OCI-M2 (cell line): ENCODE results near the gene ALDOB.

ENCODE experiments used
- DNase-seq: peaks from one replicate; lab custom pipeline; 2025; ENCODE audit not compliant: unreplicated experiment; lab: John Stamatoyannopoulos, UW

The ALDOB gene

DNA sequence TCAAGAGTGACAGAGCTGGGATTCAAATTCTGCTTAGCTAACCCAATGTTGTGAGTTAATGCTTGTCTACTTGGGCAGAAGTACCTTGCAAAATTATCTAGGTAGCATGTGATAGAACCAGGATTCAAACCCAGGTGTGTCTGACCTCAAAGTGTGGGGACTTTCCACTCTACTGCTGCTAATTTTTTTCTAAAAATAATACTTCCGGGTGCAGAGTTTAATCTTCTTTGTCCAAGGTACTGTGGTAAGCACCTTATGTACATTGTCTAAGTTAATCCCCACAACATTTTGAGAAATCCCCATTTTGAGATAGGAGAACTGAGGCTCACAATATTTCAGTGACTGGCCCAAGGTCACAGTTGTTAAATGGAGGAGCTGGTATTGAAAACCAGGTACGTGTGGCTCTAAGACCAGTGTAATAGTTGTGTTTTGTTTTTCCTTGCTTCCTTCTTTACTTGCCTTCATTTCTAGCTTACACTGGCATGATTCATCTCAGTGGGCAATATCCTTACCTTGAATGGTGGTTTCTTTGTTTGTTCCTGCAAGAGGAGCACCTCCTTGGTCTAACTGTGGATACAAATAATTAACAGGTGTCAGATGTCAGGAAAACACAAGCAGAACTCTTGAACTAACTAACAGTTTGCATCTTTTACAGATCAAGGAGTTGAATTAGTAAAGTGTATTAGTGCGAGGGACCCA lies 7.5 kb downstream of the ALDOB start:
- no peak for DNase-seq

DNA sequence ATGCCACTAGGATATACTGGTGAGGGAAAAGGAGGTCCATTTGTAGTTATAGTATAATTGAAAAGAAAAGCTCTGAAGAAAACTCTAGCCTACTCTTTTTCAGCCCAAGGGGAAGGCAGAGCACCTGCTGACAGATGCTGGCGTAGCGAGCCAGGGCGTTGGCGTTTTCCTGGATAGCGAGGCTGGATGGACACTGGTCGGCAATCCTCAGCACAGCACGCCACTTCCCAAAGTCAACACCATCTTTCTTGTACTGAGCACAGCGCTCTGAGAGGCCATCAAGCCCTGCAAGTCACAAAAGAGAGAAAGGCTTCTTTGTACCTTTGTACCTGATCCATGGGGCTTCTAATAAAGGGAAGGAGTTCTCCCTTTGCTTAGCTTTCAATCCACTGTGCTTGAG lies 8.2 kb downstream of the ALDOB start:
- no peak for DNase-seq

DNA sequence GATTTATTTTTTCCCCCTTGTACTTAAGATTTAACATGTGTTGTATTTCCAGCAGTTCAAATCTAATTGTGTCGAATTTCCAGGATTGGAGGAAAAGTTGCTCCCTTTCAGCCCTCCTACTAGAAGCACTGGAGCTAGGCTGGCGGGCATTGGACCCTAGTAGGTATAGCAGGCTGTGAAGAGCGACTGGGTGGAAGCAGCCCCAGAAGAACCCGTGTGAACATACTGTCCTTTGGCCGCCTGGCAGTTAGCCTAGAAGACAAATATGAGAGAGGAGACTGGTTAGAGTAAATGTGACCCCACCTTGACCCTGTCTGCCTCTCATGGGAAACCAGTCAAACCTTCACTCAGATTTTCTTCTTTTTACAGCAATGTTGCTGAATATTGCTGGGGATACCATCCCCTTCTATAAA lies 13.9 kb downstream of the ALDOB start:
- no peak for DNase-seq

DNA sequence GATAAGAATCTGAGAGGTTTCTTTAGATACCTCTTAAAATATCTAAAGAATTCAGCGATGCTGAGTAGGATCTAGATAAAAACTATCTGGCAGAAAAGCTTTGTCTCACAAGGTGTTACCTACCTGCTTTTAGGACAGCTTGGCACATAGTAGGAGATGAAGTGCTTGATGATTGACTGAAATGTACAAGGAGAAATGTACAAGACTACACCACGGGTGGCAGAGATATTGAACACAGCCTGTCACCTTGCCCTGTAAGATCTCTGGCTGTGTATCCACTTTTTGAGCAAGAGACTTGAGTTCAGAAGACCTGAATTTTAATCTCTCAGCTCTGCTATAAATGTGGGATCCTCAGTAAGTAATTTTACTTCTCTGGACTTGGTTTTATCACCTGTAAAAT lies 15.7 kb downstream of the ALDOB start:
- DNase-seq: no peak

DNA sequence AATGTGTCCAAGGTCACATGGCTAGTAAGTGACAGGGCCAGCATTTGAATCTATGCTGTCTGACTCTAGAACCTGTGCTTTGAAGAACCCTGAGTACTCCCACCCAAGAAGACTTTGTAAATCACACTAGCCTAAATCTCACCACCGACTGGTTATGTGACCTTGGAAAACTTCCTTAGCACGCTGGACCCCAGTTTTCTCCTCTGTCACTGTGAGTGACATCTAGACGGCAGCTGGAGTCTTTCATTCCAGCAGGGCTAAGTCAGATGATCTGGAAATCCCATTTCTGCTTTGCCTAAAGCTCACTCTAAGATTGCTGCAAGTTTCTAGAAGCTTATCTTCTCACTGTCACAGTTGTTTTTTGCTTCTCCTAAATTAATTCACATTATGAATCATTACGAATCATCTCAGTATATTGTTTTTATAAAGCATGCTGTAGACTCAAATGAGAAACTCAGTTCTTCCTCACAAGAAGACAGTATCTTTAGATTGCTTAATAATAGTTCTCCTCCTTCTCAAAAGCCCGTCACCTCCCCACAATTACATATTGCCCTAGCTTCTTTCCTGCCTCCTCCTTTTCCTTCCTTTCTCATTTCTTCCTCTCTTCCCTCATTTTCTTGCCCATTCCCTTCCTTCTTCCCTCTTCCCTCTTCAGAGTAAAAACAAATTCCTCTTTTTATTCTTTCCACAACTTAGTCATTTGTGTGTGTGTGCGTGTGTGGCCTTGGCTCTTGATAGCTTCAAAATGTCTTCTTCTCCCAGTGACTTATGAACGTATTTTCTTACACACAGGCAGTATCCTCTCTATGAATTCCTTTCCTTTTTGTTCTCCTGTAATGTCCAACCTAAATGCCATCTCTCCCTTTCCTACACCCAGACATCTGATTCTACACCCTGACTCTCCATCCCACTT lies 16.8 kb downstream of the ALDOB start:
- no peak for DNase-seq

DNA sequence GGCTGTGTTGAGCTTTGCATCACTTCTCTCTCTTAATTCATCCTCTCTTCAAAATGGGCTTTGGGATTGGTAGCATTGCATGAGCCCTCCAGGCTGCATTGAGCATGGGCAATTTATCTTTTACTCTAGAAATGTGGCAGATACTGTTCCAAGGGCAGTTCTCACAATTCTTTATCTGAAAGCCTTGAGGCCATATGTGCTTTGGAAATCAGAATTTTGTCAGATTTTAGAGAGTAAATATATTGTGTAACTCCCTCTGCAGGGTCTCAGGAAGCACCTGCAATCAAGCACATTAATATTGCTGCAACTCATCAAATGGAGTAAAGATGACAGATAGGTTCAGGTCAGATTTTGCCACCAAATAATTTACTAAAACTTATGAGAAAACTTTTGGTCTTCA lies 17.6 kb downstream of the ALDOB start:
- no peak for DNase-seq

DNA sequence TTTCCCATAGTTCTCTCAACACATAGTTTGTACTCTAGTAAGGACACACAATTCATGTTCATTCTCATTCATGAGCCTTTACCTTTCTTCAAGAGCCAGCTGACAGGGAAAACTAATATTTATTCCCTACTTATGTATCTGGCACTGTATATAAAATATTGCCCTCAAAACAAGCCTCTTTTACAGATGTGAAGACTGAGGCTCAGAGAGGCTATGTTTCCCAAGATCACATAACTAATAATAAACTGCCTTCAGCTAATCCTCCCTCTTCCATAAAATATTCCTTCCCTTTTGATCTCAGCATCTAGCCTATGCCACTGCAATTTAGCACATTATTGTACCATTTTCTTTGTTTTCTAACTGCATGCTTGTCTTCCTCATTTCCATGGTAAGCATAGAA lies 18.2 kb downstream of the ALDOB start:
- no peak for DNase-seq

DNA sequence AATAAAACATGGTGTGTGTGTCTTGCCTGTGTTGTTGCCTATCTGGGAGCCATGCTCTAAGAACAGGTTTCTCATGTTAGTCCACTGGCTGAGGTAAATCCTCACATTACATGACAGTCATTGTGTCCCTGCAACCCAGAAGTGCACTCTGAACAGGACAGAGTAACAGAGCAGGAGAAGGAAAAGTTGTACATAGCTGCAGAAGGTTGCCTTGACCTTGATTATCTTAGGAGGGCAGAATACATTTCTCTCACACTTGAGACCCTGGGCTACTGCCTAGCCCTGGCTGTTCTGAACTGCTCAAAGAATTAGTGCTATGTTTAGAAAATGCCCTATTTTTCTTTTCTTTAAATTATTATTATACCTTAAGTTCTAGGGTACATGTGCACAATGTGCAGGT lies 20.0 kb downstream of the ALDOB start:
- no peak for DNase-seq

DNA sequence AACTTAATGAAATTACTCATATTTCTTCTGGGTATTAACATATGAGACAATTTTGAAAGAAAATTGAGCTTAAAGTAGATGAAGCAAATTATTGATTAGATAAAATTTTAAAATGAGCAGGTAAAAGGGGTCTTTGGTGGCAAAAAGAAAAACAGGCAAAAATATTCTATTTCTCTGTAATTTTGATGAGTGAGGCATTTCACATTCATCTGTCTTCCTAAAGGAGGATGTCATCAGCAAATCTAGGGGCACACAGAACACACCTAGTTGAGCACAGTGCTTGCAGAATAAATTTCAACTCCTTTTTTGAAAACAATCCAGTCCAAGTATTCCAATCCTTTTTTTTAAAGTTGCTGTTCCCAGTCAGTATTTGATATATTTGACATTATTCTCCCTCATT lies 20.7 kb downstream of the ALDOB start:
- no peak for DNase-seq

DNA sequence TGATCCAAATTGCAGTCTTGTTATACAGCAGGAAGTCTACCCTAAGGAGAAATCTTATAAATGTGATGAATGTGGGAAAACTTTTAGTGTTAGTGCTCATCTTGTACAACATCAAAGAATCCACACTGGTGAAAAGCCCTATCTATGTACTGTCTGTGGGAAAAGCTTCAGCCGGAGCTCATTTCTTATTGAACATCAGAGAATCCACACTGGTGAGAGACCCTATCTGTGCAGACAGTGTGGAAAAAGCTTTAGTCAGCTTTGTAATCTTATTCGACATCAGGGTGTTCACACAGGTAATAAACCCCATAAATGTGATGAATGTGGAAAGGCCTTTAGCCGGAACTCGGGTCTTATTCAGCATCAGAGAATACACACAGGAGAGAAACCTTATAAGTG lies 26.5 kb downstream of the ALDOB start:
- DNase-seq: no peak

DNA sequence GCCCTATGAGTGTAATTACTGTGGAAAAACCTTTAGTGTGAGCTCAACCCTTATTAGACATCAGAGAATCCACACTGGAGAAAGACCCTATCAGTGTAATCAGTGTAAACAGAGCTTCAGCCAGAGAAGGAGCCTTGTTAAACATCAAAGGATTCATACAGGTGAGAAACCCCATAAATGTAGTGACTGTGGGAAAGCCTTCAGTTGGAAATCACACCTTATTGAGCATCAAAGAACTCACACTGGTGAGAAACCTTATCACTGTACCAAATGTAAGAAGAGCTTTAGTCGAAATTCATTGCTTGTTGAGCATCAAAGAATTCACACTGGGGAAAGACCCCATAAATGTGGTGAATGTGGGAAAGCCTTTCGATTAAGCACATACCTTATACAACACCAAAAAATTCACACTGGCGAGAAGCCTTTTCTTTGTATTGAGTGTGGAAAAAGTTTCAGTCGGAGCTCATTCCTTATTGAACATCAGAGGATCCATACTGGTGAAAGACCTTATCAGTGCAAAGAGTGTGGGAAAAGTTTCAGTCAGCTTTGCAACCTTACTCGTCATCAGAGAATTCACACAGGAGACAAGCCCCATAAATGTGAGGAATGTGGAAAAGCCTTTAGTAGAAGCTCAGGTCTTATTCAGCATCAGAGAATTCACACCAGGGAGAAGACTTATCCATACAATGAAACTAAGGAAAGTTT lies 27.0 kb downstream of the ALDOB start:
- no peak for DNase-seq

DNA sequence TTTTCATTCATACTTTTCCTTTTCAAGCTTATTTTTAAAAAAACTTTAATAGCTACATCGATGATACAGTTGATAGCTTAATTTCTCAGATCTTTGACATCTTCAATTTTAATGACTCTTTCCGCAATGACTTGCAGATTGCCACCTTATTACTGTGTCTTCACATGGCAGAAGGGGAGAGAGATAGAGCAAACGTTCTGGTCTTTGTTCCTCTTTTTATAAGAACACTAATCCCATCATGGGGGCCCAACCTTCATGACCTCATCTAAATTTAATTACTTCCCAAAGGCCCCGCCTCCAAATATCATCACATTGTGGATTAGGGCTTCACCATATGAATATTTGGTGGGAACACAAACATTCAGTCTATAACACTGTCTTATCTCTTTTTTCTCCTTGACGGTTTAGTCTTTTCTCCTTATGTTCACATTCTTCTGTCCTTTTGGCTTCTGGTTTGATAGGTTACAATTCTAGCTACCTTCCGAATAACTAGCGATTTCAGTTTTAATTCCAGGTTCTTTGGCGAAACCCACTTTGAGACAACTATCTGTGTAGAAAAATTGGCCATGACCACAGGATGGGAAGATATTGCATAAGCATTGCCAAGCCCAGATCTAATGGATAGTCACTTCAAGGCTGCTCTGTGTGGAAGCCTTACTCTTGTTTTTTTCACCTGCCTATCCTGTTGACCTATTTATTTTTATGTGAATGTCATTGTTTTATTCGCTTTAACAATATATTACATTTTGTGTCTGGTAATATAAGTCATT lies 31.9 kb downstream of the ALDOB start:
- no peak for DNase-seq

DNA sequence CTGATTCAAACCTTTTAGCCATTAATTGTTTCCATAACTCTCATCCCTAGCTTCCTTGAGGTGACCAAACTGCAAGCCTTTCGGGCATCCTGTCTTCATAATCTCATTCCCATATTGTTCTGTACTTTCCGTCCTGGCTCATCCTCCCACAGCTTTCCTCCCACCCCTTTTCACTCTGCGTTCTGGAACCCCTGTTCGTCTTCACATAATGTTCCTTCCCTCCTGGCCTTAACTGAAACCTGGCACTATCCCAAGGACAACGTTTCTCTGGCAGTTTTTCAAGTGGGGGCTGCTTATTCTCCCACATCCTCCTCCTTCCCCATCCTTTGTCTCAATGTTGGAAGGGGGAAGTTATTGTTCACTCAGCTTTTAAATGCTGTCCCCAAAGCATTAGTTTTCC lies 35.5 kb downstream of the ALDOB start:
- DNase-seq: no peak

DNA sequence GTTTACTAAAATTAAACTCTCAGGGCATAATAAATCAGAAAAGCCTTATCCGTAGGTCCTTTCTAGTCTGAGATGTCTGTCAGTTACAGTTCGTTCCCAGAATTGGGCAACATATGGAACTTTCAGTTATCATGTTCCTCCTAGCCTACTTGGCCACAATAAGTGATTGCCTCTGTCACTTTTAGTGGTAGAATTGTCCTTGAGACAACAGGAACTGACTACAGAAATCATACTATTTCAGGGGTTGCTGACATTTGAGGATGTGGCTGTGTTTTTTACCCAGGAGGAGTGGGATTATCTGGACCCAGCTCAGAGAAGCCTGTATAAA lies 36.0 kb downstream of the ALDOB start:
- no peak for DNase-seq

DNA sequence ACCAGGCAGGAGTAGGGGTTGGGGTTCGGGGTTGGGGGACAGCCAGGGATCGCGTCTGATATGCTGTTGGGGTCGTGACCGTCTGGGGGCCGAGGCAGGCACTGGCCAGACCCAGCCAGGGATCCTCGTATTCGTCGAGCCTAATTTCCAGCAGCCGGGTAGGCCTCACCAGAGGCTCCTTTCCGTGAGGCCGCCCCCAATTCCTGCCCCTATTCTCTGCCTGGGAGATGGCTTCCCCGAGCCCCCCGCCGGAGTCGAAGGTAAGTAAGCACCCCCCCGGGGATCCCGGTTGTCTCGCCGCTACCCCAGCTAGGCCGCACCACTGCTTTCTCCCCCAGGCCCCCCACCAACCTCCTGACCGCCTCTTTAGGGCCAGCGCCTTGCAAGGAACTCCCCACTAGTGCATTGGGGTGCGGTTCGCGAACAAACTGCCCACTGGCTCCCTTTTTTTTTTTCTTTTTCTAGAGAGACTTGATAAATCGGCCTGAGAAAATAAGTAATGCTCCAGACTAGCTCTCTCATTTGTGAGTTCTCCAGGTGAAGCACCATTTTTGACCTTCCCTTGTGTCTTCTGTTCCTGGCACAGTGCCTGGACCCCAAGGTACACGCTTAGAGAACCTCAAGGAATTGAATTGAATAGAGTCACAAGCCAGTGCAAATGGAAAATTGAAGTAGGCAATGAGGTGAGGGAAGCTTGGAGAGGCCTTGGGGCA lies 36.5 kb downstream of the ALDOB start:
- no peak for DNase-seq

DNA sequence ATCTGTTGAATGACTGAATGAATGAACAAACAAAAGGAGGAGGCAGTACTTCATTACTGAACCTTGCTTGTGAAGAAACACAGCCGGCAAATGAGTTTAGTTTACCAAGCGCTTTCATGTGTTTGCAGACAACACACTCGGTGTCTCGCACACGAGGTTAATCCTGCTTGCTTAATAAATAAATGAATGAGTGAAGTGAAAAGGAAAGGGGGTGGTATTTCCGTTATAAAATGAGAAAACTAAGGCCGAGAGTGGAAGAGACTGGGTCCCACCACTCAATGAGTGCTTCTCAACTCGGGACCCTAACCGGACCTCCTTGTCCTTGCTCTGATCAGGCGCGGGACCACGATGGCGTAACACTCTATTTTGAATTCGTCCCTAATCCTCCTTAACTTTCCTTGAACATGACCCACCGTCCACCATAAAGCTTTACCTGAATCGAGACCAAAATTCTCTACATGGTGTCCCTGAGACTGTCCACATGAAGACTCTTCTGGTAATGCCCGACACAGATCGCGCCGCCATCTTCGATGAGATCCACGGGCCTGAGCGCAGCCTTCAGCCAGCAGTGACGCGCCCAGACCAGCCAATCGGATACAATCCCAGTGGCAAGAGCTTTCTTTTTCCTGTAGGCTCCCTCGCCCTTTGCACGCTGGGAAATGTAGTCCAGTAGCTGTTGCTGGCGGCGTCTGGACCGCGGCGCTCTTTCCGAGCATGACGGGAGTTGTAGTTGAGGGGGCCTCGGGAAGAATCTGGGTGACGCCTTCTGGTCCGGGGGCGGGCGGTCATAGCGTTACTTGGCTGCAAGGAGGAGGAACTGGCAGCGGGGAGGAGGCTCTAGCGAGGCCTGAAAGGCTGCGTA lies 37.3 kb downstream of the ALDOB start, which contains the start of the genes MRPL50 and ZNF189:
MRPL50 (minus strand) TSS at position 551 of the 862 bp plus-strand sequence; CDS start at position 525, 26 bp downstream.
ZNF189 (plus strand) TSS at position 784 of the 862 bp plus-strand sequence. CDS start 306 bp downstream, outside the sequence.
- DNase-seq: peak; percentile 68

DNA sequence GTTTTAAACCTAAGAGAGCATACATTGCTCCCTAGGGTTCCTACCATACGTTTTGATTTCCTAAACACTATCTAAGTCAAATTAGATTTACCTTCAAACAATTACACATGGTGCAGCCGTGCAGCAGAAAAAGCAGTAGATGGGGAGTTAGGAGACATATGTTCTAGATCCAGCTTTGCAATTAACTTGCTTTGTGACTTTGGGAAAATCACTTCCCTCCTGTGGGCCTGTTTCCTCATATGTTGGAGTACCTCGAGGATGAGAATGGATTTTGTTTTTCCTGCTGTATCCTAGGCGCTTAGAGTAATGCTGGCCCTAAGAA lies 37.9 kb downstream of the ALDOB start:
- no peak for DNase-seq

DNA sequence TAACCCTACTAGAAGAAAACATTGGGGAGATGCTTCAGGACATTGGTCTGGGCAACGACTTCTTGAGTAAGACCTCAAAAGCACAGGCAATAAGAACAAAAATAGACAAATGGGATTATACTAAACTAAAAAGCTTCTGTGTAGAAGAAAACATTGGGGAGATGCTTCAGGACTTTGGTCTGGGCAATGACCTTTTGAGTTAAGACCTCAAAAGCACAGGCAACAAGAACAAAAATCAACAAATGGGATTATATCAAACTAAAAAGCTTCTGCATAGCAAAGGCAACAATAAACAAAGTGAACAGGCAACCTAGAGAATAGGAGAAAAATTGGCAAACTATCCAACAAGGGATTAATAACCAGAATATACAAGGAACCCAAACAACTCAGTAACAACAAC lies 40.9 kb downstream of the ALDOB start:
- no peak for DNase-seq

DNA sequence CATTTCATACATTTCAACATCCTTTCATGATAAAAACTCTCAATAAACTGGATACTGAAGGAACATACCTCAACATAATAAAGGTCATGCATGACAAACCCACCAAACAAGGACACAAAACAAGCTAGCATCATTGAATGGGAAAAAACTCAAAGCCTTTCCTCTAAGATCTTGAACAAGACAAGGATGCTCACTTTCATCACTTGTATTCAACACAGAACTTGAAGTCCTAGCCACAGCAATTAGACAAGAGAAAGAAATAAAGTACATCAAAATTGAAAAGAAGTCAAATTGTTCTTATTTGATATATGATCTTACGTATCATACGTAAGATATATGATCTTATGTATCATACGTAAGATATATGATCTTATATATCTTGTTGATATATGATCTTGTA lies 42.4 kb downstream of the ALDOB start:
- DNase-seq: no peak
